Hematopoietic multipotent progenitor cell treated with erythropoietin and hydrocortisone succinate and interleukin-3 and kit ligand, for 8 days (in vitro differentiated cells): Measurements from ENCODE around the gene TMEM132A.

Experiments used
- DNase-seq: peaks from one replicate; pipeline ENCODE4 v3.0.0-alpha.2; 2015

The TMEM132A gene

DNA sequence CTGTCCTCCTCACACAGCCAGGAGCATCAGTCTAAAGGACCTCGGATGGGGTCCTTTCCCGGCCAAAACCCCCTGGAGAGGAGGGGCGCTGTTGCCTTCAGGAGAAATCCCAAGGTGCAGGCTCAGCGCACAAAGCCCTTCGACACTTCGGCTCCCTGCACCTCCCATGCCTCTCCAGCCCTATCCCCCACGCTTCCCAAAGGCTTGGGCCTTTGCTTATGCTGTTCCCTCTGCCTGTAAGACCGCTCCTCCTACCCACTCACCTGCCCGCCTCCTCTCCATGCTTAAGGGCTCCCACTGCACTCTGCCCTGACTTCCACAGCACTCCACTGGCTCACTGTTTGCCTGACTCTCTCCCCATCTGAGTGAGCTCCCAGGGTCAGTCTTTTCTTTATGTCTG, 14.2 kb downstream of the TMEM132A start:
- DNase-seq = no peak

DNA sequence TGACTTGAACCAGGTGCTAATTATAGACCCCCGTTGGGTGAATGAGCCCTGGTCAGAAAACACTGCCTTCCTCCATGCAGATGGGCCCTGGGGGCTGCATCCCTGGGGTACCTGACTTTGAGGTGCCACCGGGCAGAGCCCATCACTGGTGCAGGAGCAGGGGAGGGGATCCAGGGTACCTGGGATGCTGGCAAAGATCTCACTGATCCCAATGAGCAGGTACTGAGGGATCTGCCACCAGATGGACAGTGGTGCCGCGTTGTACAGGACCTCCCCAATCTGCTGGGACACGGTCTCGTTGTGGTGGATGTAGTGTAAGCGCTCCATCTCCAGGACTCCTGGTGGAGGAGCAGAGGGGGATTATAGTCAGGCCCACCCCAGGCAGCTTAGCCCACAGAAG, 15.0 kb downstream of the TMEM132A start:
- DNase-seq = no peak

DNA sequence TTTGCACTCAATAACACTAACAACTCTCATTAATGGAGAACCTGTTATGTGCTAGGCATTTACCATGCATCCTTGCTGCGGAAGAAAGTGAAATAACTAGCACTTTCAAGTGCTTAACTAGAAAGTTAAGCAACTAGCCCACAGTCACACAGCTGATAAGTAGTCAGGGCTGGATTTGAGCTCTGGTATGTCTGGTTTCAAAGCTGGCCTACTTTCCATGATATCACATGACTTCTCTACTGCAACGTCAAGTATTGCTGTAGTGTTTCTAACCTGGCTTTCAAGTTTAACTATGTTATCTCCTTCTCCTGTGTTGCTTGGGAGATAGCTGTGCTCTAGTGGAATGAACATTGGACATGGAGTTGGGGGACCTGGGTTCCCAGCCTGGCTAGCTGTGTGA, 15.6 kb downstream of the TMEM132A start:
- DNase-seq = no peak

DNA sequence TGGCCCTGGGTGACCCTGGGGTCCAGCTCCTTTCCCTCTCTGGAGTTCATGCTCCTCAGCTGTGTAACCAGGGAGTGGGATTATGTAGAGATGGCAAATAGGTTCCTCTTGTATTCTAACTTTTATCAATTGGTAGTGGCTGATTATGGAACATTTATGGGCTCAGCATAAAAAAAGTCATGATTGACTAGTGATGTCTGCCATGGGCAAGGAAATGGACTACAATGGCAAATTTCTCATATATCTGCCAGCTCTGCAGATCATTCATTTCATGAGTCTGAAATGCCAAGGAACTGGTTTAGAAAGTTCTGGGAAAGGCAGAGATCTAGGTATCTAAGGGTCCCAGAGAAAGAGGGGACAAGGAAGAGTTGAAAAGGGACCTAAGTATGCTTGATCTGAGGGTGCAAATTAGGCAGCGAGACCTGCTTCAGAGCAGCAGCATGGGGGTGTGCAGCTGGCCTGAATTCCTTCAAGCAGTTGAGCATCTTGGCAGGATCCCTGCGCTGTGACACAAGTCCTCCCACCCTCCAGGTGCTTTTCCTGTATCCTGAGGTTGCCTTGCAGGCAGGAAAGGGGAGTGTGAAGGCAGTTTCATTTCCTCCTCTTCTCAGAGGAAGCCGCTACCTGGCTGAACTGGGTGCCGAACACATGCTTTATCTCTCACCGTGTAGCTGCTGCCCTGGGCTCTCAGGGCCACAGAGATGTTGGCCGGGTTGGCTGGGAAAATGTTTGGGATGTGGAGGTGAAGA, 17.3 kb downstream of the TMEM132A start:
- no peak for DNase-seq

DNA sequence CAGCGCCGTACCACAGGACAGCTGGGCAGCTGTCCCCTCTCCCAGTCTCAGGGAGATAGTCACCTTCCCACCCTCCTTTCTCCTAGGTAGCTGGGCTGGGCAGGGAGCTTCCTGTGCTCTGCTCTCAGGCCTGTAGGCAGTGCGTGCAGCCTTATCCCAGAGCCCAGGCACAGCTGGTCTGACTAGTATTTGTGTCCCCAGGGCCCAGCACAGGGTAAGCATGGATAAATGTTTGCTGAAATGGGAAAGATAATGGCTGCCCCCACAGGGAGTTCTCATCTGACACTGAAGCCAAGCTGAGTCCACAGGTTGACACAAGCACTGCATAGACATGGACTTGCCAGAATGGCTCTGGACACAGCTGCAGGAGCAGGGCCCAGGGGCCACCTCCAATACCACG, 18.0 kb downstream of the TMEM132A start:
- DNase-seq = no peak

DNA sequence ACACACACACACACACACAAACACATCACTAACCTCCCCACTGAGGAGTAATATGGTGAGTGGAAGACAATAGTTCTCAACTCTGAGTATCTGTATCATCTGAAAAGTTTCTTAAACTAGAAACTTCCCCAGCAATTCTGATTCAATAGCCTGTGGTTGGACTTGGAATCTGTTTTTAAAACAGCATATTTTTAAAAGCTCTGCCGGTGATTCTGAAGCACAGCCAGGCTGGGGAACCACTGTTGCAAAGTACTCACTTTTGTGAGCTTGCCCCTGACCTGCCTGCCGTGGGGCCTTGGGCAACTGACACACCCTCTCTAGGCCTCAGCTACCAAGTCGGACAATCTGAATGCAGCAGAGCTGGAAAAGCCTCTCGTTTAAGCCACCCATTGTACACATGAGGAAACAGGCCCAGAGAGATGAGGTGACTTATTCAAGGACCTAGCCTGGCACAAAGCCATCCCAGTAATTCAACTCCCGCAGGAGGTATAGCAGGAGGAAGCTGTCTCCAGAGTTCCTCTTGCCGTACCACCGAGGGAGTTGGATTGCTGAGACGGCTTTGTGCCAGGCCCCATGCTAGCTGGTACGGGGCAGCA, 18.8 kb downstream of the TMEM132A start:
- DNase-seq = no peak

DNA sequence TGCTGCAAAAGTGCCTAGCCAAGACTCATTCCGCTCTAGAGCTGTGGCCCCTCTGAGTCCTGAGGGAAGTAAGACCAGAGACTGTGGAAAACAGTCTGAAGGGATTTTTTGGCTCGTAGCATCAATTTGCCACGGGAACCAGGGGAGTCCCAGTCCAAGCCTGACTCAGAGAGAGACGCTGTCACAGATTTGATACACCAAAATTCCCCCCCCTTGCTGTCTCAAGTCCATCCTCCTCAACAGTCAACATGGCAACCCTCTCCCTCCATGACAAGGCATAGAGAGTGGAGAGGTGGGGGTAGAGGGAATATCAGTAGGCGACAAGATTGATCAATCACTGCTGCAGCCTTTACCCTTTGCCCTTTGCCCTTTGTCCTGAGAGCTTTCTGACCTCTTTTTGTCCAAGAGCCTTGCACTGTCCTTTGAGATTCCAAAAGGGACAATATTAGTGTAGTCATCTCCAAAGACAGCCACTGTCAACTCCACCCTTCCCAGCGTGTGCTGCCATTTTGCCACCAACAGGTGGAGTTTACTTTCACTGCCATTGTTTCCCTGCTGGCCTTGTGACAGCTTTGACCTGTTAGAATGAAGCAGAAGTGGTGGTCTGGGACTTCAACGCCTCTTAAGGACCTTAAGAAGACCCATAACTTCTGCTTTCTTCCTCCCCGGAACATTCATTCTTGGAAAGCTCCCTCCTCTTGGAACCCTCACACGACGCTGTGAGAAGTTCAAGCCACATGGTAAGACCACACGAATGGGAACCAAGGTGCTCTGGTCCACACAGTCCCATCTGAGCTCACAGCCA, 20.4 kb downstream of the TMEM132A start:
- peak; percentile 20 for DNase-seq

DNA sequence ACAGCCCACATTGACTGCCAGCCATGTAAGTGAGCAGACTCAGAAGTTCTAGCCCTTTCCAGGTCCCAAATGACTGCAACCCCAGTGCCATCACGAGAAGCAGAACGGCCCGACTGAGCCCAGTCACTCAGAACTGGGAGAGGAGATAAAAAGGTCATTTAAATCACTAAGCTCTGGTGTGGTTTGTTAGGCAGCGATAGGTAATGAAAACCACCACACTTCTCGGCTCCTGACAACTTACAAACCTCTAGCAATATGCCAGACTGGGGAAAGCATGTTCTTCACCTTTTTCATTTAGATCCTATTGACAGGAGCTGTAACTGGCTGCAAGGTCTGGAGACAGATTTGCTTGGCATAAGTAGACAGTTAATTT, 21.0 kb downstream of the TMEM132A start:
- peak; percentile 43 for DNase-seq

DNA sequence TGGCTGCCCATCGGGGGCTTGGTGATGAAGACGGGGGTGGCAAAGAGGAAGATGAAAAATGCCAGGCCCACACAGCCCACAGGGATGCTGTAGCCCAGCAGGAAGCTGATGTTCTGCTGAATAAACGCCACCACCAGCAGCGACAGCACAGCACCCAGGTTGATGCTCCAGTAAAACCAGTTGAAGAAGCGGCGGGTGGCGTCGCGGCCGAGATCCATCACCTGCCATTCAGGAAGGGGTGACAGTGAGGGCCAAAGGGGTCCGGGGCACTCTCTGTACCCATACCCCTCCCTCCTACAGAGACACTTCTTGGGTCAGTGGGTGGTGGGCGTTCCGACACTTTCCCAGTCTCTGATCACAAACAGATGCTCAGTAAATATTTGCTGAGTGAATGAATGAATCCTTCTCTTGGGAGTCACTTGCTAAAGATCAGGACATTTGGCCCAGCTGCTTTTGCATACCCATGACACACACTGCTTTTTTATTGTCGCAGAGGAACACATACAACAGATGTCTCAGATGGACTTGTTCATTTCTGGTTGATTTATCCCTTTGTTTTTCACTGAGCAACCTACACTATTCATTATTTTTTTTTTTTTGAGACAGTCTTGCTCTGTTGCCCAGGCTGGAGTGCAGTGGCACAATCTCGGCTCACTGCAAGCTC, 22.5 kb downstream of the TMEM132A start:
- no peak for DNase-seq

DNA sequence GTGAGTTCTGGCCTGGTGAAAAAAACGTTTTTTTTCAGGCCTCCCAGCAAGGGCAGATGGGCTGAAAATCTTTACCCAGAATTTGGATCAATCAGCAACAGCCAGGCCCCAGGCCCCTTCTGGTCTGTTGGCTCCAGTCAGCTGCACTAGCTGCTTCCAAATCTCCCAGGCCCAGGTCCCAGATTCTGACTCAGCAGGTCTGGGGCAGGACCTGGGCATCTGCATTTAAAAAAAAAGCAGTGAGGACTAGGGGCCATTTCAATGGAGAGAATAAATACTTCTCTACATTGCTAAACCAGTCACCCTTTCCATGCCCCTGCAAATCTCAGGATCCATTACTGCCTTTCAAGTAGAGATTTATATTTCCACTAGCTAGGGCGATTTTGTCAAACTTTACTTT, 23.4 kb downstream of the TMEM132A start:
- DNase-seq = no peak

DNA sequence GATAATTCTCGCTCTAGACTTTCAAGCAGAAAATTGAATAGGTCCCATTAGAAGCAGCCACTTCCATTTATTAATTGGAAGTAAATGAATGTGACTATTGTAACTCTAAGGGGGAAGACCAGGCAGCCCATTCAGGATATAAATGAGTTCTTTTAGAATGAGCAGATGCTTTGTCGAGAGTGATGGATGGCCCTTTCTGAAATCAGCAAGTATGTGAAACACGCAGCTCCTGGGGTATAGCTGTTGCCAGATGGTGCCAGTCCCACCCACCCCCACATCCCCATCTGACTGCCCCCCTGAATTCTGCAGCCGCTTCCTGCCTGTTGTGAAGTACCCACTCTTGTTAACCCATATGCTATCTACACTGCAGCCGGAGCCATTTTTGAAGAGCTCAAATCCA, 24.0 kb downstream of the TMEM132A start:
- DNase-seq = no peak

DNA sequence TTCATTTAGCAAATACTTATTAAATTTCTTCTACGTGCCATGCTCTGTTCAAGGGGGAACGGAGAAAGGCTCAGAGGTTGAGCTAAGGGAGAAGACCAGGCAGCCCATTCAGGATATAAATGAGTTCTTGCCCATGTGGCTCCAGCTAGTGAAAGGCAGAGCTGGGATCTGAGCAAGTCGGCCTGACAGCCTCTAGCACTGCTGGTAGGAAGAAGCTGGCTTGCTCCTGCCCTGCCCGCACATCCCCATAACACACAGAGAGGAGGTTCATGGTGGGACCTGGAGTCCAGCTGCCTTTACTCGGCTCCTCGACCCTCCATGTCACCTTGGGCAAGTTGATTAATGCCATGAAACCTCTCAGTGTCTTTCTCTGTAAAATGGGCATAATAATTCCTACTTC, 25.8 kb downstream of the TMEM132A start:
- DNase-seq = no peak

DNA sequence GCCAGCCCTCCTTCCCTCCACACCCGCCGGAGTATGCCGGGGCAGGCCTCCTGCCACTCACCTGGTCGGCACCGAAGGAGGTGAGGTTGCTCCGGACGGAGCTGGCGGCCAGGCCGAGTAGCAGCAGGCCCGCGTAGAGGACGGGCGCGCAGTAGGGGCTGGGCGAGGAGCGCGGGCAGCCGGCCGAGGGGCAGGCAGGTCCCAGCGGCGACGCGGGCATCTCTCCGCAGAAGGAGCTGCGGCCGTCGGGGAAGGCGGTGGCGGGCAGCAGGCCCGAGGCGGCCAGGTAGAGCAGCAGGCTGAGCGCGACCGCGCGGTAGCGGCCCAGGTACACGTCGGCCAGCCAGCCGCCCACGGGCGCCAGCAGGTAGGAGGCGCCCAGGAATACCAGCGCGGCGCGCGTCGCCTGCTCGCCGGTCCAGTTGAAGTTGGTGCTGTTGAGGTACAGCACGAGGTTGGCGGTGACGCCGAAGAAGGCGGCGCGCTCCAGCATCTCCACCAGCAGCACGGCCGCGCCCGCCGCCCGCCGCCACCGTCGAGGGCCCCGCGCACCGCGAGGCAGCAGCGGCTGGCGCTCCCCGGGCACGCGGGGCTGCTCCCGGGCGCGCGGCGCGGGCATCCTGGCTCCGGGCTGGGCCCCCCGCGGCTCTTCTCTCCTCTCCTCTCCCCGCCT, 26.8 kb downstream of the TMEM132A start:
- DNase-seq = no peak

DNA sequence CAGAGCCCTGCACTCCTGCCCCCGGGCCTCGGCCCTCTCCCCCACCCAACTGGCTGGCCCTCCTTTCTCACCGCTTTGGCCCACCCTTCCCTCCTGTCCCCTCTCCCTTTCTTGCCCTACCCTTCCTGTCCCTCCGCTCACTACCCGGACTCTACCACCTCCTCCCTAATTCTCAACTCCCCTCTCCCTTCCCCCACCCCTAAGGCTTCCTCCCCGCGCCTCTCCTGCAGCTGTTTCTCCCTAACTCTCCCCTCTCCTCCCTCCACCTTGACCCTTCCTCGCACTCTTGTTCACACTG, 27.3 kb downstream of the TMEM132A start:
- DNase-seq = no peak

DNA sequence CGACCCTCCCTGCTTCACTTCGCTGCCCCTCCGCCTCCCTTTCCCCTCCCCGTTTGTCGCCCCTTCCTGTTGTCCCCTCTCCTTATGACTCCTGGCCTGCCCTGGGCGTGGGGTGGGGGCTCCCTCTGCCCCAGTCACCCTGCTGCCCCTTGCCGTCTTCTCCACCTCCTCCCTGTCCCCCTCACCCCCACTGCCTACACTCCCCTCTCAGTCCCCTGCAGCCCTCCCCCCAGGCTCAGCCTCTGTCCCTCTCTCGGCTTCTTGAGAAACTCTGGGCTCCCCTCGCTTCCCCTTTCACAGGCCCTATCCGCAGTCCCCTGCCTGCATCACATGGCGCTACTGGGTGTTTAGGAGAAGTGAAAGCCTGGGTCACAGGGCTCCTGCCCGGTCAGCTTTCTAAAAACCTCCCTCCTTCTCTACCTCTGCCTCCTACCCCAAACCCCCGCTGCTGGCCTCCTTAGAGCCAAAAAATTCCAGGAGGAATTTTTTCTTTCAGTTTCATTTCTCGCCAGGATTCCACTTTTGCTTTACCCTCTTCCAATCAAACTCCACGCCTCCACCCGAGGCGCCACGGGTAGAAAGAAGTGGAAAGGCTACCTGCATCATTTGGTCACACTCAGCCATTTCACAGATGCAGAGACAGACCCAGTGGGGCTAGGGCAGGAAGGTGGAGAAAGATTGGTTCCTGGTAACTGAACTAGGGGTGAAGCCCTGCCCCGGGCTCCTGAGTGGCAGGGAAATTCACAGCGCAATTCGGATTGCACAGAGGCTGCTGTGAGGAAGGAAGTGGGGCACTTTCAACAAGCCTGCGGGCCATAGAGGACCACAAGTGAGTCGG, 27.9 kb downstream of the TMEM132A start, which contains the start of gene SLC15A3:
TSS of gene SLC15A3 (minus strand) at position 273 of the 838 bp plus-strand sequence. CDS start 625 bp downstream, outside the sequence.
- peak; percentile 16 for DNase-seq

DNA sequence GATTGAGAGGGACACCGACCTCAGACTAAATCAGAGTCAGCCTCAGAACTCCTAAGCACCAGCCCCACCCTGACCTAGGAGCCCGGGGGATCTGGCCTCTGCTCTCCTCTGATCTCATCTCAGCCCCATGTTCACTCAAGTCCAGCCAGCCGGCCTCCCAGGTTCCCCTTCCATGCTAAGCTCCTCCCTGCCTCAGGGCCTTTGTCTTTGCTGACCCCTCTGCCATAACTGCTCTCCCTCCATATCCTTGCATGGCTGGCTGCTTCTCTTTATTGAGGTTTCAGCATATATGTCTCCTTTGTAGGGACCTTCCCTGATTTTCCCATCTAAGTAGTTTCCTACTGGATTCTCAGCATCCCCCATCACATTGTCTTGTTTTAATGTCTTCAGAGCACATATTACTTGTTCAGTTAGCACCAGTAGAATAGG, 28.5 kb downstream of the TMEM132A start:
- DNase-seq = no peak

DNA sequence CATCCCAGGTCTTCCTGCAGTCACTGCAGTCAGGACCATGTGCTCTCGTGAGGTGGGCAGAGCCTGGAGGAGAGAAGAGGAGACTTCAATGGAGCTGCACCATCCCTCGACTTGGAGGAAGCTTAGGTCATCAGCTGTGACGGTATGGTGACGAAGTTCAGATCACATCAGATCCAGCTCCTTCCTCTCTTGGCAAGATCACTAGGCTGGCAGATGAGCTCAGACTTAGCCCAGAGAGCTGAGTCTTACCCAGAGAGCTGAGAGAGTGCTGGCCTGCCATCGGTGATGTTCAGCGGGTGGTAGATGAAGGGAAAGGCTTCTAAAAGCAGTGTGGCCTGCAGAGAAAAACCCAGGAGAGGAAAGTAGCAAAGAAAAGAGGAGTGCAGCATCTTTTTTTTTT, 29.5 kb downstream of the TMEM132A start:
- no peak for DNase-seq

DNA sequence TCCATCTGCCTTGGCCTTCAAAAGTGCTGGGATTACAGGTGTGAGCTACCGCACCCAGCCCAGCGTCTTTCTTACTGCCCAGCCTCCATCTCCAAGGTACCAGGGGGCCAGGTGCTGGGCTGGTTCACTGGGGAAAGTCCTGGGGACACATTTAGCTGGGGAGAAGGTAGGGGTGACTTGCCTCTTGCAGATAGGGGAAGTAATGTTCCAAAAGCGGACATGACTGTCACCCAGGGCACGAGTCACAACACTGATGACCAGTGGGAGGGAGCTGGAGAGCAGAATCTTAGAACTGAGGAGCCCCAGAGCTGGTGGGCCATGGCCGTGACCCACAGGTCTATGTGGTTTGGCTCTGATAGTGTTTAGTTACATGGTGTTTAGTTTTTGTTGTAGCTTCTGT, 30.2 kb downstream of the TMEM132A start:
- no peak for DNase-seq

DNA sequence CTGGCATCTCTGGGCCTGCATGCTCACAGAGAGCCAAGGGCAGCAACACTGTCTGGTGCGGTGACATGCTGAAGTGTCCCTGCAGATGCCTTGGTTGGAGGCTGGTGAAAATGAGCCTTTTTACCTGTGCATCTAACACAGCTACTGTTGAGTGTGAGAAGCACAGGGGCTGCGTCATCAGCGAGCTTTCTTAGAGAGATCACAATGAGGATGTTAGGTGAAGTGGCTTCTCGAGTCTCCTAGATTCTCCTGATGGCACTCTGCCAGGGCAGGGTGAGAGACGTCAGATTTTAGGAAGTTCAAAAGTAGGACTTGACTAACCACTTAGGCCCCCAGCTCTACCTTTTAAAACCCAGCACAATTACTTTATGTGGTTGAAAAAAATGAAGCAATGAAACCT, 31.3 kb downstream of the TMEM132A start:
- DNase-seq = no peak

DNA sequence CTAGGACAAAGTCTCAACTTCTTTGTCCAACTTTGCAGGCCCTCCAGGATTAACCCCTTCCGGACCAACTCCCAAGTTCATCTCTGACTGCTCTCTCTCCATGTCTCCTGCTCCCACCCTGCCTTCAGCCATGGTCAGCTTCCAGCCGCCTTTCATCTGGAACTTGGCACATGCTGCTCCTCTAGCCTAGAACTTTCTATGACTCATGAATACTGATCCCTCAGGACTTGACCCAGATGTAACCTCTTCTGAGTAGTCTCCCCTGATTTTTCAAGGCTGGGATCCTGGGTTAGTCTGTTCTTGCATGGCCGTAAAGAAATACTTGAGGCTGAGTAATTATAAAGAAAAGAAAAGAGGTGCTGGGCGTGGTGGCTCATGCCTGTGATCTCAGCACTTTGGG, 32.9 kb downstream of the TMEM132A start:
- DNase-seq = no peak

DNA sequence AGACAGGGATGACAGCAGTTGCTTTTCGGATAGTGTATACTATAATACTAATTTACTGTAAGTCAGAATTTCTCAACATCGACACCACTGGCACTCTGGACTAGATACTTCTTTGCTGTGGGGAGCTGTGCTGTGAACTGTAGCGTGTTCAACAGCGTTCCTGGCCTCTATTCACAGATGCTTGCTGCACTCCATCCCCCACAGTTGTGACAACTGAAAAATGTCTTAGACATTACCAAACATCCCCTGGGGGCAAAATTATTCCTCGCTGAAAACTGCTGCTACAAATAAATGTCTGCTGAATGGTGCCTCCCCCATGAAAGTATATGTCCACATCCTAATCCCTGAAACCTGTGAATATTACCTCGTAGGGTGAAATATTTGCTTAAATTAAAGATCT, 35.2 kb downstream of the TMEM132A start:
- no peak for DNase-seq

DNA sequence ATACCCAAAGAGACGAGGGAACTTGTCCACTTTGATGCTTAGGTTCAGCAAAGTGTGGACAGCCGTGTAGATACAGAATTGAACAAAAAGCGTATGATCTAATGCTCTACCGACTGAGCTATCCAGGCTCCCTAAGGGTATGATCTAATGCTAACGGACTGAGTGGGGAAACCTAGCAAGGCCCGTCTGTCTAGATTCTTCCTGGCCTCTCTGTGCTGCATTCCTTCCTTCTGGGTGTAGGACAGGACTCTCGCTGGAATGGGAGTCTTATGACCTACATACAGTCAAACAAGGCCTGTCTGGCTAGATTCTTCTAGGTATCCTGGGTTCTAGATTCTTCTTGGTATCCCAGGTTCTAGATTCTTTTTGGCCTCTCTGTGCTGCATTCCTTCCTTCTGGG, 36.1 kb downstream of the TMEM132A start:
- DNase-seq = no peak
